HCT116 (cell line): Measurements from ENCODE around the gene METTL22. TPM values are rescaled to one million over a fixed set of nuclear protein-coding genes. Genes with fewer than 3 reads are reported as not detected.

Experiments
- ATAC-seq: fragments of 200-7000 bp; cut with Tn5 transposase; 2 replicates; pipeline ENCODE4 v1.9.1; 2020; ENCODE audit warnings: mild to moderate bottlenecking, moderate library complexity
- BruUV-seq: library from RNA; stranded (reverse); fragments of 400-500 nt; replicated peaks from 2 replicates; lab custom pipeline; 2021; lab: Mats Ljungman, UMichigan
- CTCF ChIA-PET: fragments of 300-600 bp; sonication (Branson Sonifier 250); formaldehyde crosslinking; loops from one replicate; lab custom pipeline; 2021; ENCODE audit warnings: antibody characterized with exemption; lab: Charles Lee
- POLR2A ChIA-PET: fragments of 300-600, 350-600 bp; sonication (Branson Sonifier 250); formaldehyde crosslinking; loops from one replicate; lab custom pipeline; 2021; ENCODE audit warnings: antibody characterized with exemption; lab: Charles Lee
- RAD21 ChIA-PET, 2 experiments: fragments of 300-600 bp; sonication (Branson Sonifier 250); formaldehyde crosslinking; loops; one replicate each; lab custom pipeline; 2023; ENCODE audit warnings: low total read pairs in 2 of 2; ENCODE audit not compliant: uncharacterized antibody in 2 of 2, unreplicated experiment in 2 of 2, low non-redundant PET in 1 of 2; lab: Charles Lee
- DNase-seq: peaks from one replicate; pipeline ENCODE4 v3.0.0-alpha.2; 2010; ENCODE audit warnings: low read depth, low spot score
- H2AFZ ChIP-seq: fragments of 200-600 bp; shearing (Covaris generic), sonication (generic); 2 replicates; pipeline ENCODE4 v1.6.1; 2017; ENCODE audit warnings: low read depth, mixed run types, mixed read lengths, antibody characterized with exemption, low read length; ENCODE audit not compliant: poor library complexity, severe bottlenecking
- H3K27ac ChIP-seq: 2 replicates; pipeline ENCODE4 v1.5.1; 2012; ENCODE audit warnings: low read depth, low read length
- H3K27me3 ChIP-seq: fragments of 200-600 bp; sonication (generic); 2 replicates; pipeline ENCODE4 v1.6.1; 2016; ENCODE audit warnings: mixed run types, low read length, mixed read lengths; ENCODE audit not compliant: insufficient read depth
- H3K36me3 ChIP-seq, 2 experiments: fragments of 200-500 bp in 1 of 2; fragments of 200-600 bp in 1 of 2; sonication (Bioruptor generic) in 1 of 2; sonication (generic) in 1 of 2; 2 replicates each; pipeline versions ENCODE4 v1.5.1 to v1.6.1; 2014 to 2016; ENCODE audit warnings: low read length in 2 of 2, inconsistent platforms in 1 of 2, mixed read lengths in 1 of 2, mixed run types in 1 of 2; ENCODE audit not compliant: insufficient read depth in 2 of 2, control insufficient read depth in 1 of 2
- H3K4me1 ChIP-seq, 2 experiments: fragments of 200-600 bp in 1 of 2; sonication (generic) in 1 of 2; 2 replicates each; pipeline versions ENCODE4 v1.5.1 to v1.6.1; 2012 to 2017; ENCODE audit warnings: low read length in 2 of 2, inconsistent platforms in 1 of 2, mild to moderate bottlenecking in 1 of 2, mixed read lengths in 1 of 2, mixed run types in 1 of 2, moderate library complexity in 1 of 2; ENCODE audit not compliant: insufficient read depth in 2 of 2, control insufficient read depth in 1 of 2
- H3K4me2 ChIP-seq: fragments of 200-600 bp; sonication (generic); 2 replicates; pipeline ENCODE4 v1.6.1; 2017; ENCODE audit warnings: mixed run types, low read length, mixed read lengths
- H3K4me3 ChIP-seq, 2 experiments: fragments of 200-600 bp in 1 of 2; sonication (generic) in 1 of 2; replicated peaks in 1 of 2; 2 replicates each; pipeline ENCODE4 v1.5.1; 2011 to 2016; ENCODE audit warnings: low read length in 2 of 2, control low read depth in 1 of 2, low read depth in 1 of 2, mild to moderate bottlenecking in 1 of 2, mixed read lengths in 1 of 2, mixed run types in 1 of 2
- H3K79me2 ChIP-seq: fragments of 200-600 bp; sonication (generic); 2 replicates; pipeline ENCODE4 v1.6.1; 2017; ENCODE audit warnings: mild to moderate bottlenecking, mixed run types, low read length, moderate library complexity, mixed read lengths; ENCODE audit not compliant: insufficient read depth
- H3K9ac ChIP-seq: fragments of 200-600 bp; sonication (generic); 2 replicates; pipeline ENCODE4 v1.6.1; 2016; ENCODE audit warnings: low read length, mixed read lengths
- H3K9me2 ChIP-seq: fragments of 200-600 bp; sonication (generic), shearing (Covaris generic); 2 replicates; pipeline ENCODE4 v1.6.1; 2017; ENCODE audit warnings: mixed run types, mild to moderate bottlenecking, moderate library complexity; ENCODE audit not compliant: insufficient read depth
- H3K9me3 ChIP-seq, 2 experiments: fragments of 200-500 bp in 1 of 2; fragments of 200-600 bp in 1 of 2; sonication (Bioruptor generic) in 1 of 2; sonication (generic) in 1 of 2; 2 replicates each; pipeline ENCODE4 v1.6.1; 2014 to 2017; ENCODE audit warnings: low read length in 2 of 2, mixed read lengths in 2 of 2, inconsistent platforms in 1 of 2, low read depth in 1 of 2, mild to moderate bottlenecking in 1 of 2, mixed run types in 1 of 2, moderate library complexity in 1 of 2; ENCODE audit not compliant: control insufficient read depth in 1 of 2, insufficient read depth in 1 of 2
- H4K20me1 ChIP-seq: fragments of 200-600 bp; sonication (generic), shearing (Covaris generic); 2 replicates; pipeline ENCODE4 v1.6.1; 2017; ENCODE audit warnings: mixed run types, mild to moderate bottlenecking, moderate library complexity; ENCODE audit not compliant: insufficient read depth
- JUND ChIP-seq: IDR thresholded peaks from 2 replicates; pipeline ENCODE4 v1.6.1; 2012
- SIN3A ChIP-seq: IDR thresholded peaks from 2 replicates; pipeline ENCODE4 v1.6.1; 2012; ENCODE audit warnings: low read depth
- SP1 ChIP-seq: IDR thresholded peaks from 2 replicates; pipeline ENCODE4 v1.6.1; 2012; ENCODE audit warnings: low read depth
- ZNF274 ChIP-seq: fragments of 200-500 bp; sonication (Bioruptor generic); IDR thresholded peaks from 2 replicates; pipeline ENCODE4 v1.6.1; 2014; ENCODE audit warnings: mild to moderate bottlenecking, low read depth, low read length, inconsistent platforms
- intact Hi-C: fragments of 100-400 bp; cut with micrococcal nuclease; formaldehyde crosslinking; loops from 2 replicates; pipeline ENCODE4 v1.10.0; 2022
- total RNA-seq: library from RNA; stranded (reverse); gene quantifications from one replicate; pipeline ENCODE4 v1.2.1, GENCODE V29; 2021; ENCODE audit not compliant: unreplicated experiment

METTL22 gene
- total RNA-seq, 1 experiment from 2014 or later, result 33.3 TPM

GRCh38 chr16:8628981-8629725, 7.7 kb downstream of the METTL22 start:
- Histone ChIP-seq H4K20me1 (no peaks in the 10 kb centered on the region), H3K4me1 (no peaks in the 10 kb centered on the region), H3K9me2 (no peaks in the 10 kb centered on the region), H3K36me3 (peaks cover 41 to 47% of the 10 kb centered on the region in 2 experiments; a peak in 3 of 4 replicates), H3K4me2 (no peak overlapping the region), H3K4me3 (no peak overlapping the region), H3K79me2 (peaks cover 24% of the 10 kb centered on the region), H3K9ac (no peak overlapping the region), H3K27ac (no peak overlapping the region), H3K27me3 (no peaks in the 10 kb centered on the region), H2AFZ (no peak overlapping the region), H3K9me3 (no peaks in the 10 kb centered on the region)
- TF ChIP-seq ZNF274 (no peak), SIN3A (no peak), SP1 (no peak), JUND (no peak)
- ChIA-PET CTCF (no interaction called here), POLR2A (no interaction called here), RAD21 (no interaction called here)
- ATAC-seq (no peak), DNase-seq (no peak)
- BruUV-seq, result no TSS peak
- intact Hi-C loops, result no loop called here

- no peaks in the 10 kb centered on the region for H3K27me3 ChIP-seq
- no peak overlapping the region for H2AFZ ChIP-seq
- BruUV-seq, result no TSS peak
- ATAC-seq (no peak), DNase-seq (no peak)
- ChIA-PET POLR2A (no interaction called here), CTCF (no interaction called here), RAD21 (no interaction called here)
- no peaks in the 10 kb centered on the region for H3K4me1 ChIP-seq
- intact Hi-C loops, result no loop called here
- no peak overlapping the region for H3K4me3 ChIP-seq
- no peak overlapping the region for H3K4me2 ChIP-seq
- H3K79me2 ChIP-seq, result peaks cover 16% of the 10 kb centered on the region
- TF ChIP-seq JUND, result no peak
- H3K9me2 ChIP-seq, result no peaks in the 10 kb centered on the region
- H4K20me1 ChIP-seq, result no peaks in the 10 kb centered on the region
- H3K9ac ChIP-seq, result no peak overlapping the region
- H3K27ac ChIP-seq, result no peak overlapping the region
- no peaks in the 10 kb centered on the region for H3K9me3 ChIP-seq
- peaks cover 46 to 47% of the 10 kb centered on the region in 2 experiments; a peak in 3 of 4 replicates for H3K36me3 ChIP-seq
Observed at GRCh38 chr16:8630255-8630953, 8.9 kb downstream of the METTL22 start.
